Measurements from ENCODE around the gene RPL10. TPM values are rescaled to one million over a fixed set of nuclear protein-coding genes. Genes with fewer than 3 reads are reported as not detected.

The RPL10 gene
- polyA plus RNA-seq, 1 donor (not counting 4 experiments of a cell fraction or from before 2014, with no cell fraction given), result 2,926 TPM

DNA sequence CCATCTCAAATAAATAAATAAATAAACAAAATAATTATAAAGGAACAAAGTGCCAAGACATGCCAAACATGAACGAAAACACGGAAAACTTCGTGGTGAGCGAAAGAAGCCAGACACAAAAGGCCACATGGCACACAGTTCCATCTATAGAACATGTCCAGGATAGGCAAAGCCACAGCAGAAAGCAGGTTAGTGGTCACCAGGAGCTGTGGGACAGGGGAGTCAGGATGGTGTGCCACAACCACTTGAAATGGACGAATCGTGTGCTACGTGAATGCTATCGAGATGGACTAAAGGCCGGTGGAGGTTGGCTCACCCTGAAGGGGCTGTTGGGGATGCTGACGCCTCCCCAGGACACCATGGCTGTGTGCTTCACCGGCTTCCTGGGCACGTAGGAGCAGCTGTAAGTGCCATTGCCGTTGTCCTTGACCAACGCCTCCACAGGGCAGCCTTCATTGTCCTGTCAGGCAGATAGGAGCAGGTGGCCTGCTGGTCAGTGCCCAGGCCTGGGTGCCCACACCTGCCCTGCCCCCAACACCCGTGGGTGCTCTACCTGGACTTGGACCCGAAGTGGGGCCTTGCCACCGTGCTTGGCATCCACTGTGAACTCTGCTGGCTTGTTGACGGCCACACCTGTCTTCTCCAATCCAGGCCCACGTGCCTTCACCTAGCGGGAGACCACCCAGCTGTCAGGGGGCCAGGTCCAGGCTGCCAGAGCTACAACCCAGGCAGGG lies 34.3 kb upstream of the RPL10 start:
- Histone ChIP-seq H3K4me3 (ENCODE audit: control insufficient read depth in 2 of 3, extremely low read depth in 1 of 3, insufficient read depth in 2 of 3, low read depth in 1 of 3, low read length in 3 of 3) (no peak overlapping the region), H3K27ac (ENCODE audit: control insufficient read depth, insufficient read depth, low read length) (no peak overlapping the region), H3K9me1 (ENCODE audit: control insufficient read depth, extremely low read depth, insufficient read depth, low read length) (no peaks in the 10 kb centered on the region), H2AFZ (ENCODE audit: control insufficient read depth, low read length) (no peak overlapping the region), H3K27me3 (ENCODE audit: control insufficient read depth, extremely low read depth, insufficient read depth, low read length) (no peaks in the 10 kb centered on the region), H3K79me2 (ENCODE audit: control insufficient read depth, insufficient read depth, low read length) (peaks cover 81% of the 10 kb centered on the region), H3K9me3 (ENCODE audit: control insufficient read depth, low read depth, low read length) (no peaks in the 10 kb centered on the region), H3K4me1 (ENCODE audit: control insufficient read depth, extremely low read depth, insufficient read depth, low read length) (peaks cover 16% of the 10 kb centered on the region), H3K9ac (ENCODE audit: control insufficient read depth, extremely low read depth, insufficient read depth, low read length) (no peak overlapping the region), H3K36me3 (ENCODE audit: control insufficient read depth in 2 of 2, extremely low read depth in 1 of 2, insufficient read depth in 2 of 2, low read length in 2 of 2) (peaks cover 16 to 26% of the 10 kb centered on the region in 2 experiments), H3K4me2 (ENCODE audit: control insufficient read depth, extremely low read depth, insufficient read depth, low read depth, low read length) (no peak overlapping the region), H4K20me1 (ENCODE audit: control insufficient read depth, extremely low read depth, insufficient read depth, low read length) (peaks cover 38% of the 10 kb centered on the region)
- dilution Hi-C loops (cut with MboI; ENCODE audit: extremely low pct_ligation_motif_present, low sequenced_read_pairs), result no loop called here
- DNase-seq (ENCODE audit: low read depth, low spot score) (no peak), FAIRE-seq (no peak)
- TF ChIP-seq, protein P1, sequence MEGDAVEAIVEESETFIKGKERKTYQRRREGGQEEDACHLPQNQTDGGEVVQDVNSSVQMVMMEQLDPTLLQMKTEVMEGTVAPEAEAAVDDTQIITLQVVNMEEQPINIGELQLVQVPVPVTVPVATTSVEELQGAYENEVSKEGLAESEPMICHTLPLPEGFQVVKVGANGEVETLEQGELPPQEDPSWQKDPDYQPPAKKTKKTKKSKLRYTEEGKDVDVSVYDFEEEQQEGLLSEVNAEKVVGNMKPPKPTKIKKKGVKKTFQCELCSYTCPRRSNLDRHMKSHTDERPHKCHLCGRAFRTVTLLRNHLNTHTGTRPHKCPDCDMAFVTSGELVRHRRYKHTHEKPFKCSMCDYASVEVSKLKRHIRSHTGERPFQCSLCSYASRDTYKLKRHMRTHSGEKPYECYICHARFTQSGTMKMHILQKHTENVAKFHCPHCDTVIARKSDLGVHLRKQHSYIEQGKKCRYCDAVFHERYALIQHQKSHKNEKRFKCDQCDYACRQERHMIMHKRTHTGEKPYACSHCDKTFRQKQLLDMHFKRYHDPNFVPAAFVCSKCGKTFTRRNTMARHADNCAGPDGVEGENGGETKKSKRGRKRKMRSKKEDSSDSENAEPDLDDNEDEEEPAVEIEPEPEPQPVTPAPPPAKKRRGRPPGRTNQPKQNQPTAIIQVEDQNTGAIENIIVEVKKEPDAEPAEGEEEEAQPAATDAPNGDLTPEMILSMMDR (optimal IDR thresholded peaks at IDR 0.05 in 1 of 3, IDR thresholded peaks at IDR 0.05 in 1 of 3, conservative IDR thresholded peaks at IDR 0.05 in 1 of 3; ENCODE audit: extremely low read depth in 1 of 3, insufficient read depth in 2 of 3, low read length in 3 of 3), result no peak
- no peak for TF ChIP-seq EZH2 (IDR thresholded peaks at IDR 0.05; ENCODE audit: low read length)

- peaks cover 28% of the 10 kb centered on the region for H4K20me1 ChIP-seq (ENCODE audit: control insufficient read depth, extremely low read depth, insufficient read depth, low read length)
- no peak overlapping the region for H3K4me2 ChIP-seq (ENCODE audit: control insufficient read depth, extremely low read depth, insufficient read depth, low read depth, low read length)
- no peaks in the 10 kb centered on the region for H3K9me1 ChIP-seq (ENCODE audit: control insufficient read depth, extremely low read depth, insufficient read depth, low read length)
- no peak overlapping the region for H3K4me3 ChIP-seq (ENCODE audit: control insufficient read depth in 2 of 3, extremely low read depth in 1 of 3, insufficient read depth in 2 of 3, low read depth in 1 of 3, low read length in 3 of 3)
- H3K9ac ChIP-seq (ENCODE audit: control insufficient read depth, extremely low read depth, insufficient read depth, low read length), result no peak overlapping the region
- no peak overlapping the region for H2AFZ ChIP-seq (ENCODE audit: control insufficient read depth, low read length)
- dilution Hi-C loops (cut with MboI; ENCODE audit: extremely low pct_ligation_motif_present, low sequenced_read_pairs), result no loop called here
- peaks cover 80% of the 10 kb centered on the region for H3K79me2 ChIP-seq (ENCODE audit: control insufficient read depth, insufficient read depth, low read length)
- H3K9me3 ChIP-seq (ENCODE audit: control insufficient read depth, low read depth, low read length), result no peaks in the 10 kb centered on the region
- FAIRE-seq, result no peak
- H3K4me1 ChIP-seq (ENCODE audit: control insufficient read depth, extremely low read depth, insufficient read depth, low read length), result peaks cover 16% of the 10 kb centered on the region
- H3K27me3 ChIP-seq (ENCODE audit: control insufficient read depth, extremely low read depth, insufficient read depth, low read length), result no peaks in the 10 kb centered on the region
- peaks cover 17 to 21% of the 10 kb centered on the region in 2 experiments for H3K36me3 ChIP-seq (ENCODE audit: control insufficient read depth in 2 of 2, extremely low read depth in 1 of 2, insufficient read depth in 2 of 2, low read length in 2 of 2)
- no peak overlapping the region for H3K27ac ChIP-seq (ENCODE audit: control insufficient read depth, insufficient read depth, low read length)
- TF ChIP-seq, protein P1 (optimal IDR thresholded peaks at IDR 0.05 in 1 of 3, IDR thresholded peaks at IDR 0.05 in 1 of 3, conservative IDR thresholded peaks at IDR 0.05 in 1 of 3; ENCODE audit: extremely low read depth in 1 of 3, insufficient read depth in 2 of 3, low read length in 3 of 3), result no peak
- TF ChIP-seq EZH2 (IDR thresholded peaks at IDR 0.05; ENCODE audit: low read length), result no peak
- DNase-seq (ENCODE audit: low read depth, low spot score), result no peak
Observed at GRCh38 chrX:154365052-154365600, 33.1 kb upstream of the RPL10 start.

All from keratinocyte (primary cell).